K562 treated with DMSO at 1 percent for 12 hours (cell line): ENCODE data around the gene HIVEP2. TPM values are rescaled to one million over a fixed set of nuclear protein-coding genes. Genes with fewer than 3 reads are reported as not detected.

Experiments
- total RNA-seq: library from RNA; unstranded; fragments of 300-600 nt; gene quantifications from 2 replicates; pipeline ENCODE4 v1.2.3, GENCODE V29; 2022; ENCODE audit not compliant: insufficient read depth

Gene HIVEP2, protein sequence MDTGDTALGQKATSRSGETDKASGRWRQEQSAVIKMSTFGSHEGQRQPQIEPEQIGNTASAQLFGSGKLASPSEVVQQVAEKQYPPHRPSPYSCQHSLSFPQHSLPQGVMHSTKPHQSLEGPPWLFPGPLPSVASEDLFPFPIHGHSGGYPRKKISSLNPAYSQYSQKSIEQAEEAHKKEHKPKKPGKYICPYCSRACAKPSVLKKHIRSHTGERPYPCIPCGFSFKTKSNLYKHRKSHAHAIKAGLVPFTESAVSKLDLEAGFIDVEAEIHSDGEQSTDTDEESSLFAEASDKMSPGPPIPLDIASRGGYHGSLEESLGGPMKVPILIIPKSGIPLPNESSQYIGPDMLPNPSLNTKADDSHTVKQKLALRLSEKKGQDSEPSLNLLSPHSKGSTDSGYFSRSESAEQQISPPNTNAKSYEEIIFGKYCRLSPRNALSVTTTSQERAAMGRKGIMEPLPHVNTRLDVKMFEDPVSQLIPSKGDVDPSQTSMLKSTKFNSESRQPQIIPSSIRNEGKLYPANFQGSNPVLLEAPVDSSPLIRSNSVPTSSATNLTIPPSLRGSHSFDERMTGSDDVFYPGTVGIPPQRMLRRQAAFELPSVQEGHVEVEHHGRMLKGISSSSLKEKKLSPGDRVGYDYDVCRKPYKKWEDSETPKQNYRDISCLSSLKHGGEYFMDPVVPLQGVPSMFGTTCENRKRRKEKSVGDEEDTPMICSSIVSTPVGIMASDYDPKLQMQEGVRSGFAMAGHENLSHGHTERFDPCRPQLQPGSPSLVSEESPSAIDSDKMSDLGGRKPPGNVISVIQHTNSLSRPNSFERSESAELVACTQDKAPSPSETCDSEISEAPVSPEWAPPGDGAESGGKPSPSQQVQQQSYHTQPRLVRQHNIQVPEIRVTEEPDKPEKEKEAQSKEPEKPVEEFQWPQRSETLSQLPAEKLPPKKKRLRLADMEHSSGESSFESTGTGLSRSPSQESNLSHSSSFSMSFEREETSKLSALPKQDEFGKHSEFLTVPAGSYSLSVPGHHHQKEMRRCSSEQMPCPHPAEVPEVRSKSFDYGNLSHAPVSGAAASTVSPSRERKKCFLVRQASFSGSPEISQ (N-terminal part only)
- total RNA-seq, result 0.15 and 0.95 TPM in 2 replicates

DNA sequence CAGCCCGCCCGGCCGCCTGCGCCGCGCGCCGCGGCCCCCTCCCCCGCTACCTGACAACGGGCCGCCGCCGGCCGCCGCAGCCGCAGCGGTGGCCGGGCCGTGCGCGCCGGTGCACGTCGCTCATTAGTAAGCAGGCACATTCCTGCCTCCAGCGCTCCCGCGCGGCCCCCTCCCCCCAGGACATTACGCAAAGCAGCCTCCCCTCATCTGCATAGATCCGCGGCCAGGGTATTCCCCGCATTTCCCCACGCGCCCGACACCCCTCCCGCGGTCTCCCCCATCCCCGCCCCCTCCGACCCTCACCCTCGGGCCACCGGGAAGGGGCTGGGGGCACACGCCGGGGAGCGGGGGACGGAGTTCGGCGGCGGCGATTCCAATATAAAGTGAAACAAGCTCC, at the start of gene HIVEP2:
Gene HIVEP2 (minus strand): TSS at position 128 of the 397 bp plus-strand sequence. CDS start 170,438 bp downstream, outside the sequence.

Other genes starting within 250 kb of the HIVEP2 start
- gene AIG1, start 115.7 kb upstream of the HIVEP2 start, total RNA-seq, result 46.4 and 78.1 TPM in 2 replicates